Skeletal muscle satellite cell (primary cell): ENCODE measurements around the gene EBF3.

Source experiments
- H3K27me3 ChIP-seq: 2 replicates; pipeline ENCODE4 v1.7.0; 2013; ENCODE audit warnings: low read length; ENCODE audit not compliant: control insufficient read depth, insufficient read depth
- H3K36me3 ChIP-seq: 2 replicates; pipeline ENCODE4 v1.7.0; 2013; ENCODE audit warnings: mild to moderate bottlenecking, control low read depth, low read length; ENCODE audit not compliant: insufficient read depth
- H3K4me1 ChIP-seq: 2 replicates; pipeline ENCODE4 v1.7.0; 2013; ENCODE audit warnings: low read length; ENCODE audit not compliant: control insufficient read depth, insufficient read depth
- H3K4me2 ChIP-seq: 2 replicates; pipeline ENCODE4 v1.7.0; 2013; ENCODE audit warnings: mild to moderate bottlenecking, low read length
- H3K4me3 ChIP-seq: 2 replicates; pipeline ENCODE4 v1.7.0; 2013; ENCODE audit warnings: low read length
- H3K9ac ChIP-seq: 2 replicates; pipeline ENCODE4 v1.7.0; 2013; ENCODE audit warnings: mild to moderate bottlenecking, low read depth, low read length, moderate library complexity
- H3K9me3 ChIP-seq: replicated peaks from 2 replicates; pipeline ENCODE4 v1.7.0; 2013; ENCODE audit warnings: mild to moderate bottlenecking, control low read depth, low read length

Gene EBF3

DNA sequence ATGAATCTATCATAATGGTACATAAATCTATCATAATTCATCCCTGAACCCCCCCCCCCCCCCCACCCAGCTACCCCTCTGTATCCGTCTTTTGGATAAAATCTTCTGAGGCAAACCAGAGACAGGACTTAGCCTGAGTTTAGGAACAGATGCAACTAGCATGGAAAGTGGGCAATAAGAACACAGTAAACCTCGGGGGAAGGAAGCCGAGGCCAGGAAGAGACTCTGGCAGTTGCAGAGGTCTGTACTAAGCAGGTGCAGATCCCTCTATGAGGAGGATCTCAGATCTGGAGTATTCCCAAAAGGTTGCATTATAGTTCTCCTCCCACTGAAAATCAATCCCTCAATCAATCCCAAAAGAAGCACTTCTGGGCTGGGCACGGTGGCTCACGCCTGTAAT is 87.2 kb downstream of the EBF3 start:
- Histone ChIP-seq H3K4me1 (peaks cover 5% of the 10 kb centered on the region), H3K9me3 (no peaks in the 10 kb centered on the region), H3K27me3 (no peaks in the 10 kb centered on the region), H3K36me3 (peaks cover 9% of the 10 kb centered on the region), H3K9ac (no peak overlapping the region), H3K4me2 (no peak overlapping the region), H3K4me3 (no peak overlapping the region)

DNA sequence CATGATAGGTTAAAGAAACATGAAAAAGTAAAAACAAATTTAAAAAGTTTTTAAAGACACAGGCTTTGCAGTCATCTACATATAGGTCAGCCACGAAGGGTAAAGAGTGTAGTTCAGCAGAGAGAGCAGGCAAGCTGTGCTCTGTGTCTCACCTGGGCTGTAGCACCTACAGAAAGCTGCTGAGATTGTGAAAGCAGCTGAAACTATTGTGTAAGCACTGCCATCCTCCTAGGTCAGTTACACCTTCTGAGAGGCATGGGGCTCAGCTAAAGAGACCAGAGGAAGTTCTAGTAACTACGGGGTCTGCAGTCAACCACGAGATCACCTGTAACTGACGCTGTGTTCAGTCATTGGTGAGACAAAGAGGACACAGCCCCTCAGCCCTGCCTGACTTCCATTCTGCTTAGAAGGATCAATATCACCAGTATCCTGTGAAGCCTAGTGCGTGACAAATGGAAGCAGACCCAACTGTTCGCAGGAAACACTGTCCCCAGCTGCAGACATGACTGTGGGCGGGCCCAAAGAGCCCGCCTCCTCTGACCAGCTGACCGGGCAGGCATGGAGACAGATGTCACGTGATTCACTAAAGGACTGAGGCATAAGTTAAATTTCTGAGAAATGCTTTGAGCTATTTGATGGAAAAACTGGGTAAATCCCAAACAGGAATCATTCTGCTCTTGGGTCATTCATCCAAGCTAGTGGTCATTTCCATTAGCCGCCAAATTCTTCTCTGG is 87.9 kb downstream of the EBF3 start:
- no peak overlapping the region for H3K9ac ChIP-seq
- no peaks in the 10 kb centered on the region for H3K9me3 ChIP-seq
- H3K4me3 ChIP-seq, result no peak overlapping the region
- no peak overlapping the region for H3K4me2 ChIP-seq
- H3K4me1 ChIP-seq, result no peaks in the 10 kb centered on the region
- peaks cover 13% of the 10 kb centered on the region for H3K36me3 ChIP-seq
- H3K27me3 ChIP-seq, result no peaks in the 10 kb centered on the region

DNA sequence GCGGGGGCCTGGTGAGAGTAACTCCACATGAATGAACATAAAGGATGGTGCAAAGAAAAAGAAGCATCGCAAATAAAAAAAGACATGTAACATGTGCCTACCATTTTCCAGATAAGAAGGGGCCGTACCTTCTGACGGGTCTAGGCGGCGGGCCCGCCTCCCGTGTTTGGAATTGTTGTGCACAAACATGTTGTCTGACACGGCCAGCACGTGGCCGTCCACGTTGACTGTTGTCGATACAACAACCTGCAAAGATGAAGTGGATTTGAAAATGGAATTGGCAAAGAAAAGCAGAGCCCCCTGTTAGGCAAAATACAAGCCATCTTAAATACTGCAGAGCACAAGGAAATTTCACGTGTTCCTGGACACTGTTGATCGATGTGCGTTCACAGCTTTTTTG is 90.7 kb downstream of the EBF3 start:
- Histone ChIP-seq H3K4me2 (no peak overlapping the region), H3K9ac (no peak overlapping the region), H3K4me3 (no peak overlapping the region), H3K27me3 (no peaks in the 10 kb centered on the region), H3K9me3 (no peaks in the 10 kb centered on the region), H3K4me1 (no peaks in the 10 kb centered on the region), H3K36me3 (peaks cover 25% of the 10 kb centered on the region)

DNA sequence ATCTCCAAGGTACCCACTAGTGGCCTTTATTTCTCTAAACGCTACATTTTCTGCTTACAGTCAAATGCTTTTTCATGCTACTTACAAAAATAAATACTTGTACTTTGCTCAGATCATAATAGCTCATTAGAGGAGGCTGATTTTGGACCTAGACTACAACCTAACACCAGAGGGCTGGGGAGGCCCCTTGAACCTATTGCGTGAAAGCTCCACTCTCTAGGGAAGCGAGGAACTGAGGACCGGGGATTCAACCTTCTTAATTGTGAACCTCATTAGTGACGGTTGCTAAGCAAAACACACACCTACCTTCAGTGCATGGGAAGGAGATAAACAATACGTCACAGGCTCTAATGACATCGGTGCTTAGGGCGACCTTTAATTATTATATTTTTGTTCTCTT is 92.1 kb downstream of the EBF3 start:
- Histone ChIP-seq H3K9me3 (no peaks in the 10 kb centered on the region), H3K9ac (no peak overlapping the region), H3K4me2 (no peak overlapping the region), H3K36me3 (peaks cover 32% of the 10 kb centered on the region), H3K27me3 (no peaks in the 10 kb centered on the region), H3K4me1 (no peaks in the 10 kb centered on the region), H3K4me3 (no peak overlapping the region)

DNA sequence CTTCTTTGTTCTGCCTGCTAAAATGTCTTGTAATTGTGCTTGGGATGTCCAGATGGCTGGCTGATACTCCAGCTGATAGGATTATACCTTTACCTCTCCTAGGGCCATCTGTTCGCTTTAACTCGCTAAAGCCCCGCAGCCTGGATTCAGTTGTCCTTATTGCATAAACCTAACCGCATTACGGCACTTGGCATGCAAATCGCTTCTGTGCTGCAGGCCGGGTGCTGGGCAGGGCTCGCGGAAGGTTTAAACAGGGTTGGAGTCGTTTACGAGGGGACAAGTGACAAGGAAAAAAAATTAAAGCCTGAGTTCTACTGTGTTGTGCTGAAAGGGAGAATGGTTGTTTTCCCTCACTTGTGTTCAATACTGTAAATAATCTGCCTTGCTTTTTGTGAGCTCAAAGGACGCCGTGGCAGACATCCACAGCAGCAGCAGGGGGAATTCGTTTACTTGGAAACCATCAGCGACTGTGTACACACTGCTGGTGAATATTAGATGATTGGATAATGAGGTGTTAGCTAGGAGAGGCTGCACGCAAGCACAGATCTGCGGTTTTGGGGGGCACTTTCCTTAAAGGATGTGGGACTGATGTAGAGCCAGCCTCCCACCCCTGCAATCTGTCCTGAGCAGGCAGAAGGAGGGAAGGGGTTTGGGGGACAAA is 93.0 kb downstream of the EBF3 start:
- H3K27me3 ChIP-seq, result no peaks in the 10 kb centered on the region
- no peak overlapping the region for H3K9ac ChIP-seq

DNA sequence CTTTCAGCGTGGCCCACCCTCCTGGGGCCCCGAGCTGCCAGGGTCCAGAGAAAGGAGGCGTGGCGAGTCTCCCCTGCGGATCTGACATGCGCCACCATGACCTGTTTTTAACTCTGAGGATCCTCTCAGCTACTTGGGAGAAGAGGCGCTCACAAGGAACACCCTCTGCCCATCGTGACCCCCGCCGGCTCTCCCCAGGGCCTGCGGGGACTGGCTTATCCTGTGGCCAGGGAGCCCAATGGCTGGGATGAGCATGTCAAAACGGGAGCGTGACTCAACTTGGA is 93.7 kb downstream of the EBF3 start:
- H3K4me2 ChIP-seq, result no peak overlapping the region
- no peak overlapping the region for H3K4me3 ChIP-seq
- no peaks in the 10 kb centered on the region for H3K9me3 ChIP-seq
- H3K9ac ChIP-seq, result no peak overlapping the region
- no peaks in the 10 kb centered on the region for H3K27me3 ChIP-seq
- no peaks in the 10 kb centered on the region for H3K4me1 ChIP-seq
- H3K36me3 ChIP-seq, result peaks cover 45% of the 10 kb centered on the region

More for the DNA sequence above, 93.0 kb downstream of the EBF3 start:
- Histone ChIP-seq H3K36me3 (peaks cover 40% of the 10 kb centered on the region), H3K4me2 (no peak overlapping the region), H3K9me3 (no peaks in the 10 kb centered on the region), H3K4me1 (no peaks in the 10 kb centered on the region), H3K4me3 (no peak overlapping the region)

DNA sequence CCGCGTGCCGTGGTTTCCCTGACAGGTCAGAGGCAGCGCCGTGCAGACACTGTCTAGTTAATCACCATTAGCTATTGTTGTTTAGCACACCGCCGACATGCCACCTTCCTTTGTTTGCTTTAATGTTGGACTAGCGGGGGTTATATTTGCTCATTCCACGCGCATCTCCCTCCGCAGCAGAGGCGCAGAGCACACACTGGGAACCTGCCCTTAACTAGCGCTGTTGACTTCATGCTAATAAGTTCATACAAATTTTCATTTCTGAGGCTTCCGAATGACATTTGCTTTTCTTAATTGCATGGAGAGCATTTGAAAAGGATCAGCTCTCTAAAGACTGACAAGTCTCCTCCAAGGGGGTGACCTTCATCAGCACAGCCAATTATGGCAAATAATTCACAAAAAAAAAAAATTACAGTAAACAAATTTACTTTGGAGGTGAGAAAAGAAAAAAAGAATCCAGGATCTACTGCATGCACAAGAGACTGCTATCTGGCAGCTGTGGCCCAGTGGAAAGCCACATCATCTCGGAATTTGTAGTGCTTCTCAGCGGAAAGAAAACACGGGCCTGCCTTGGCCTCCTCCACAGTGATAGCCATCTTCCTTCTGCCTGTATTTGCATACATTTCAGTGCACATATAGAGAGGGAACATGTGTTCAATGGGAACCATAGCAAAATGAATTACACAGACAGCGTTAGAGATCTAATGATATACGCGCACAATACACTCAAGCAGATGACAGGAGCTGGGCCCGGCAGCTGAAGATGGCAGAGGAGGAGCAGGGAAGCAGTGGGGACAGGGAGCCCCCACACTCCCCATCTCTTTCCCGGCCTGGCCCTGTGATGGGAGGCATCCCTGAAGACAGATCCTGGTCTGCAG is 94.2 kb downstream of the EBF3 start:
- Histone ChIP-seq H3K4me1 (no peaks in the 10 kb centered on the region), H3K27me3 (no peaks in the 10 kb centered on the region), H3K4me3 (no peak overlapping the region), H3K36me3 (peaks cover 45% of the 10 kb centered on the region), H3K9ac (no peak overlapping the region), H3K4me2 (no peak overlapping the region), H3K9me3 (no peaks in the 10 kb centered on the region)

DNA sequence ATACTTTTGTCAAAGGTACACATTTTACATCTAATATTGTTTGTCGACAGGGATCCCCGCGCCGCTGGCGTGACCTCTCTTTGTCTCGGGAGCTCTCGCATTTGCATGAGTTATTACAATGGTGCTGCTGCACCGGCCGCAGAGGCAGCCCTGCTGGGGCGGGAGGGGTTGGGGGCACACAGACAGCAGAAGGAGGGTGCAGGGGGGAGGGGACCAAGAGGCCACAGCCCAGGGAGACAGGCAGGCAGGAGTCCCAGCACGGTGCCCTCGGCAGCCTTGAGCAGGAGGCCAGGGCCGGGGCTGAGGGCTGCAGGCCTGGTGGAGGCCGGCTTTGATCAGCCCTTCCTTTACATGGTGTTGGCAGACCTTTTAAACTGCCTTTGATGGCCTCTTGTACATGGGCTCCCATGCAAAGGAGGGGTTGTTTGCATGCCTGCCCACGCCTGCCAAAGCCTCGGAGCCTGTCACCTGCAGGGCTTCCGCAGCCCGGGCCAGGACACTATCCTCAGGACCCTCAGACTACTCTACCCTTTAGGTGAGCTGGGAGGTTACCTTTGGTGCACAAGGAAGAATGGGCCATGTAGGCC is 95.5 kb downstream of the EBF3 start:
- Histone ChIP-seq H3K4me3 (no peak overlapping the region), H3K36me3 (peaks cover 45% of the 10 kb centered on the region), H3K4me1 (no peaks in the 10 kb centered on the region), H3K4me2 (no peak overlapping the region), H3K9me3 (no peaks in the 10 kb centered on the region), H3K27me3 (no peaks in the 10 kb centered on the region), H3K9ac (no peak overlapping the region)

DNA sequence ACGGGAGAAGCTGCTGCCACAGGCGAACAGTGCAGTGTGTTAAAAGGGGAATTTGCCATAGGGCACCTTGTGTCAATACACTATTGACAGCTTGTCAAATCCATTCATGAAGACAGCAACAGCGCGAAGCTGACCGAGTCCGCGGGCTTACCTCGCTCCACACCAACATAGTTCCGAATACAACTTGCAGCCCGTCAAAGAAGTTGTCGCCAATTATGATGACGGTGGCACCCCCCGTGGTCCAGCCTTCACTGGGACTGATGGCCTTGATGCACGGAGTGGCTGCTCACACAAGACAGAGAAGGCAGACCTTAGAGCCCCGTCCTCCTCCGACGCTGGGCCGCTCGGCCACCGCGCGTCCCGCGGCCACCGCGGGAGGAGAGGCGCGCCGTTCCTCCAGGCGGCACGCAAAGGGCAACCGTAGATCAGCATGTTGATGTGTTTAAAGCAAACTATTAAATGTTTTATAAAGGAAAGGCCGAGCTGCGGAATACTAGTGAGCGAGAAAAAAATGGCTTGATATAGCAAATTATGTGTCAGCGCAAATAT is 96.4 kb downstream of the EBF3 start:
- H3K4me3 ChIP-seq, result no peak overlapping the region
- H3K9ac ChIP-seq, result no peak overlapping the region
- H3K9me3 ChIP-seq, result no peaks in the 10 kb centered on the region
- no peaks in the 10 kb centered on the region for H3K4me1 ChIP-seq
- no peaks in the 10 kb centered on the region for H3K27me3 ChIP-seq
- H3K4me2 ChIP-seq, result no peak overlapping the region
- peaks cover 44% of the 10 kb centered on the region for H3K36me3 ChIP-seq

DNA sequence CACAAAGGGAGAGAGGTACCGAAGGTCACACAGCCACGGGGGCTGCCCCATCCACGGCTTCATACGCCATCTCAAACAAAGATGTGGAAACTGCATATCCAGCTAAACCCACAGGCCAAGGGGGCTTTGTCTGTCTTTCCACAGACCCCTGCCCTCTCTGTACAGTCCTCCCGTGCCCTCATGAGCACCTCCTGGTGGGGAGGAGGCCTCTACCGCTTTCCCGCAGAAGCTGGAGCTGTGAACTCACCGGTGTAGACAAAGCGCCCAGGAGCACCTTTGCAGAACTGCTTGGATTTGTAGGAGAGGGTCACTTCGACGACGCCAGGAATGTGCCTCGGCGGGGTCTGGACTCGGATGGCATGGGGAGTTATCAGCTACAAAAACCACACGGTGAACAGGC is 97.2 kb downstream of the EBF3 start:
- Histone ChIP-seq H3K9ac (no peak overlapping the region), H3K4me3 (no peak overlapping the region), H3K27me3 (no peaks in the 10 kb centered on the region), H3K4me1 (no peaks in the 10 kb centered on the region), H3K36me3 (peaks cover 36% of the 10 kb centered on the region), H3K9me3 (no peaks in the 10 kb centered on the region), H3K4me2 (no peak overlapping the region)

DNA sequence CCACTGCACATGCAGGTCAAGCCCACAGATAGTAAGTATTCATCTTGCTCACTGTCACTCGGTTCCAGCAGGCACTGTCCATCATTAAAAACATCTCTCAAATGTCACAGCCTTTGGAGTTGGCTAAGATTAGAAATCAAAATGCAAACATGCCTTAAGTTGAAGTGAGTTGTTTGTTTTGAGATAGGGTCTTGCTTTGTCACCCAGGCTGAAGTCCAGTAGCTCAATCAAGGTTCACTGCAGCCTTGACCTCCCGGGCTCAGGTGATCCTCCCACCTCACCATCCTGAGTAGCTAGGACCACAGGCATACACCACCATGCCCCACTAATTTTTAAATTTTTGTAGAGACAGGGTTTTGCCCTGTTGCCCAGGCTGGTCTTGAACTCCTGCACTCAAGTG is 98.1 kb downstream of the EBF3 start:
- no peak overlapping the region for H3K4me3 ChIP-seq
- no peaks in the 10 kb centered on the region for H3K9me3 ChIP-seq
- no peak overlapping the region for H3K9ac ChIP-seq
- H3K4me2 ChIP-seq, result no peak overlapping the region
- peaks cover 38% of the 10 kb centered on the region for H3K36me3 ChIP-seq
- H3K4me1 ChIP-seq, result no peaks in the 10 kb centered on the region
- H3K27me3 ChIP-seq, result no peaks in the 10 kb centered on the region
